GM12872 (cell line): ENCODE results near the gene HMCN2.

Experiments
- CTCF ChIP-seq: IDR thresholded peaks from 3 replicates; pipeline ENCODE4 v1.5.1; 2011; ENCODE audit warnings: low read depth, mild to moderate bottlenecking, low read length, moderate library complexity; ENCODE audit not compliant: insufficient read depth

HMCN2 gene

GRCh38 chr9:130421802-130422276, 156.3 kb downstream of the HMCN2 start:
- no peak for TF ChIP-seq CTCF

- no peak for TF ChIP-seq CTCF
Measured at GRCh38 chr9:130422546-130422945, 157.0 kb downstream of the HMCN2 start.

- no peak for TF ChIP-seq CTCF
Measured at GRCh38 chr9:130423272-130423671, 157.7 kb downstream of the HMCN2 start.

- no peak for TF ChIP-seq CTCF
Measured at GRCh38 chr9:130424595-130425454, 159.3 kb downstream of the HMCN2 start.

- TF ChIP-seq CTCF, result no peak
Measured at GRCh38 chr9:130425741-130426466, 160.3 kb downstream of the HMCN2 start.

- TF ChIP-seq CTCF, result no peak
Measured at GRCh38 chr9:130426467-130426773, 160.9 kb downstream of the HMCN2 start.

- TF ChIP-seq CTCF, result no peak
Measured at GRCh38 chr9:130426883-130427282, 161.3 kb downstream of the HMCN2 start.
